Measurements from ENCODE around the gene CST7. TPM values are rescaled to one million over a fixed set of nuclear protein-coding genes. Genes with fewer than 3 reads are reported as not detected.
A peak's percentile ranks its signal among the peaks of the same experiment; 100 is the strongest.

The CST7 gene
- polyA plus RNA-seq, 1 of the 3 experiments (the other 2 are of a cell fraction): 0.07 TPM

- TF ChIP-seq GATA2 (CRISPR knock-in tag; IDR thresholded peaks at IDR 0.05) (no peak), FOXJ3 (CRISPR knock-in tag; IDR thresholded peaks at IDR 0.05) (no peak), CTCF (IDR thresholded peaks at IDR 0.05) (peak; percentile 87), ZBTB33 (IDR thresholded peaks at IDR 0.05; ENCODE audit: borderline replicate concordance, low read depth) (no peak), RCOR1 (IDR thresholded peaks at IDR 0.05; ENCODE audit: low read length) (no peak), RAD21 (IDR thresholded peaks at IDR 0.05; ENCODE audit: low read length) (peak; percentile 92), USF2 (IDR thresholded peaks at IDR 0.05; ENCODE audit: borderline replicate concordance, low read depth, low read length) (no peak), SMC3 (IDR thresholded peaks at IDR 0.05; ENCODE audit: low read depth, low read length) (peak; percentile 79), FOSL2 (IDR thresholded peaks at IDR 0.05; ENCODE audit: borderline replicate concordance, low read depth) (no peak)
- ChIA-PET POLR2A (no interaction called here), CTCF (interaction anchor here (0.6 to 3.5 kb wide), 38 partner anchors 9 to 980 kb away, joined by 3 to 43 read pairs (median 3); no protein-coding TSS in a partner anchor)
- no peaks in the 10 kb centered on the region for H3K79me2 ChIP-seq (ENCODE audit: insufficient read depth)
- H3K27ac ChIP-seq (ENCODE audit: low read depth in 2 of 2, low read length in 1 of 2): no peak overlapping the region
- 36% methylated on average over 22 of the region's 34 CpGs for WGBS (ENCODE audit: low lambda C conversion rate)
- no peaks in the 10 kb centered on the region for H4K20me1 ChIP-seq (ENCODE audit: insufficient read depth)
- H3K9me3 ChIP-seq: no peaks in the 10 kb centered on the region
- H3K27me3 ChIP-seq (ENCODE audit: insufficient read depth): no peaks in the 10 kb centered on the region
- no peak overlapping the region; a peak in 1 of 4 replicates for H3K4me3 ChIP-seq (ENCODE audit: low read depth in 2 of 2, low read length in 1 of 2)
- no peaks in the 10 kb centered on the region for H3K4me1 ChIP-seq (ENCODE audit: control insufficient read depth in 1 of 2, insufficient read depth in 2 of 2, low read depth in 1 of 2, low read length in 1 of 2)
- H3K9ac ChIP-seq: no peak overlapping the region
- H3K9me2 ChIP-seq: no peaks in the 10 kb centered on the region
- H2AFZ ChIP-seq (ENCODE audit: low read depth): peak overlapping the region; percentile 53
- H3K4me2 ChIP-seq: no peak overlapping the region
- H3F3A ChIP-seq (replicated peaks; ENCODE audit: insufficient read depth): no peaks in the 10 kb centered on the region
- DNase-seq: peak; percentile 85
- H3K36me3 ChIP-seq (replicated peaks in 1 of 2; ENCODE audit: control insufficient read depth in 1 of 2, insufficient read depth in 2 of 2, low read length in 1 of 2): no peaks in the 10 kb centered on the region
These were observed 31.1 kb upstream of the CST7 start for GRCh38 chr20:24917797-24918578.

All from SK-N-SH (cell line).